ENCODE measurements around the gene CREB3L4. TPM values are rescaled to one million over a fixed set of nuclear protein-coding genes. Genes with fewer than 3 reads are reported as not detected.

Gene CREB3L4, protein sequence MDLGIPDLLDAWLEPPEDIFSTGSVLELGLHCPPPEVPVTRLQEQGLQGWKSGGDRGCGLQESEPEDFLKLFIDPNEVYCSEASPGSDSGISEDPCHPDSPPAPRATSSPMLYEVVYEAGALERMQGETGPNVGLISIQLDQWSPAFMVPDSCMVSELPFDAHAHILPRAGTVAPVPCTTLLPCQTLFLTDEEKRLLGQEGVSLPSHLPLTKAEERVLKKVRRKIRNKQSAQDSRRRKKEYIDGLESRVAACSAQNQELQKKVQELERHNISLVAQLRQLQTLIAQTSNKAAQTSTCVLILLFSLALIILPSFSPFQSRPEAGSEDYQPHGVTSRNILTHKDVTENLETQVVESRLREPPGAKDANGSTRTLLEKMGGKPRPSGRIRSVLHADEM
- 10 to 100 TPM; 22.4 to 44.2 (median 35.9) TPM for polyA plus RNA-seq (ENCODE audit: insufficient read length in 4 of 4)

DNA sequence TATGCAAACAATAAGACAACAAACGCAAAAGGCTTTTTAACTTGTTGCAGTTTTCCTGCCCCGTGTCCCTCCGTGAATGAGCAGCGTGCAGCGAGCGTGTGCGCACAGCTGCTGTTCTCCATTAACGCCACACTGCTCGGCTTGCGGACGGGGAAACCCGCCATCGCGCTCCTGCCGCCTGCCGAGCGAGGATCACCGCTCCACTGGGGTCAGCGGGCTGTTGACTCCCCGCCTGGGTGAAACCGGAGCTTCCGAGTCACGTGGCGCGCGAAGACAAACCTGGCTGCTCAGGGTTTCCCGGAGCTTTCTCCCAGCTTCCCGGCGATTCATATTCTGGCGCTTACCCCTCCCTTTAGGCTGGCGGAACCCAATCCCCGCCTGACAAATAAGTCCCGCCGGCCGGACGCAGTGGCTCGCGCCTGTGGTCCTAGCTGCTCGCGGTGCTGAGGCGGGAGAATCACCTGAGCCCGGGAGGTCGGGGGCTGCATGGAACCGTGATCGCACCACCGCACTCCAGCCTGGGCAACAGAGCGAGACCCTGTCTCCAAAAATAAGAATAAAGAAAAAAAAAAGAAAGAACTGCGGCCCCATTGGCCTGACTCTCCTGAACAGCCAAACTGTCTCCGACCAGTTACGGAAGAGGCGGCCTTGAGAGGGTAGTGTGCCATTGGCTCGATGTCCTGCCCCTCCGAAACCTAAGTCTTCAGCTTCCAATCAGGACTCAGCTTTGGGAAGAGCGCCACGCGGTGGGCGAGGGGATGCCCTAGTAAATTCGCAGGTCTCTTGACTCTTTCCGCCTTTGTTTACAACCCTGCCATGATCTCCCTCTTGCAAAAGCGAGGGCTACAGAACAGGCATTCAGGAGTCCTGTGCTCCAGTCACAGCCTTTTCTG lies at the start of gene CREB3L4:
Gene CREB3L4 (plus strand): TSS at position 796 of the 893 bp plus-strand sequence. CDS start 624 bp downstream, outside the sequence.
- peak; percentile 92 to 97 (median 93) for DNase-seq (ENCODE audit: low read depth in 4 of 4, low spot score in 3 of 4)

- peak in 1 of 4 donors; percentile 1 for DNase-seq (ENCODE audit: low read depth in 4 of 4, low spot score in 3 of 4)
Measured at GRCh38 chr1:153919876-153920852, 47.5 kb upstream of the CREB3L4 start.

DNA sequence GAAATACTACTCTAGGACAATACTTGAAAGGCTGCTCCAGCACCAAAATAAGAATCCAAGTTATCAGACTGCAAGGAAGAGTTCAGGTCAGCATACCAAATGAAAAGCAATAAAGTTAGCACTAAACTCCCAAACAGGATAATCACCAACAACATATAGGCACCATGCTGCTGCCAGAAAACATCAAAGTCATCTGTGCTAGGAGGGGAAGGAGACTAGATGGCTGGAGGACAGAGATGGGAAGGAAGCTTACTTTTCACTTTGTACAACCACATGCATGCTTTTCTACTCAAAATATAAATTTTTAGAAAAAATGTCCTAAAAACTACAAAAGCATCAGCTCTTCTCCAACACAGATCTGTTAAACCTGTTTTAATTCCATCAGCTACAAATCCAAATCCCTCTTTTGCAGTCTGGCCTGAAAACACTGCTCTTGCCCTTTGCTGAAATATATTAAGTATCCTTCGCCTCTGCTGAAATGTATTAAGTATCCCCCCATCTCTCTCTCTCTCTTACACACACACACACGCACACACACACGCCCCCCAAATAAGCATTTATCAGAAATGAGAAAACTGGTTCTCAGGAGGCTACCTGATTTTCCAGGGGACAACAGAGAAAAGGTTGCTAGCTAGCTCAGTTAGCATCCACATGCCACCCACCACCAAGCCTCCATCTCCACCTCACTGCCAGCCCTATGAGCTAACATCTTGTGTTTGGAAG lies 46.5 kb upstream of the CREB3L4 start:
- no peak for DNase-seq (ENCODE audit: low read depth in 4 of 4, low spot score in 3 of 4)

- peak in 1 of 4 donors; percentile 2 for DNase-seq (ENCODE audit: low read depth in 4 of 4, low spot score in 3 of 4)
Measured at GRCh38 chr1:153921803-153922075, 46.0 kb upstream of the CREB3L4 start.

DNA sequence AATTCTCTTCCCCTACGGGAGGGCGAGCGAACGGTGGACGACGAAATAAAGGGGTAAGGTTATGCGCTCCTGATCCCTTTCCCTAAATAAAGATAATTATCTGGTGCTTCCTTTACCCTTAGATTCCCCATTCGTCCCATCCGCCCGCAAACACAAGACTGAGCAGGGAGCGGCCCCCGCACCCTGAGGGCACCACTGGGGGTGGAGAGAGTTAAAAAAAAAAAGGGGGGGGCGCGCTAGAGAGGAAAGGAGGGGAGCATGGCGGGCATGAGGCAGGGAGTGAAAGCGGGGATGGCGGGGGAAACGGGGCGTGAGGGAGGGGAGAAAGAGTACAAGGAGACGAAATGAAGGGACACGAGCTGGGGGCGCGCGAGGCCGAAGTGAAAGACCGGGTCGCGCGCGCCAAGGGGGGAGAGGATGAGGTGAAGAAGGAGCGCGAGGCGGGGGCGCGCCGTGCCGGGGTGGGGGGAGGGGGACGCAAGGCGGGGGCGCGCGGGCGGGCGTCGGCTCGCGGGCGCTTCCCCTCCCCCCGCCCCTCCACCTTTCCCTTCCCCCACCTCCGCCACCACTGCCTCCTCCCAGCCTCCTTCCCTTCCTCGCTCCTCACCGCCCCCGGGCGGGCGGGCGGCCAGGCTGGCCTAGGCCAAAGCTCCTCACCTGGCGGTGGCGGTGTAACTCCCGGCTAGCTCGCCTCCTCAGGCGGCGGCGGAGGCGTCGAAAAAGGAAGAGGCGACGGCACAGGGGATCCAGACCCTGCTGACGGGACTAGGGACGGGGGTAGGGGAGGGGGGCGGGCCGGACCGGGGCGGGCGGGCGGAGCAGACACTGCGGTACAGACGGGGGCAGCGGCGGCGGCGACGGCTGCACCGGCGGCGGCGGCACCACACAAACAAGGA lies 45.4 kb upstream of the CREB3L4 start:
- peak in 2 of 4 donors; percentile 16 to 33 for DNase-seq (ENCODE audit: low read depth in 4 of 4, low spot score in 3 of 4)

DNA sequence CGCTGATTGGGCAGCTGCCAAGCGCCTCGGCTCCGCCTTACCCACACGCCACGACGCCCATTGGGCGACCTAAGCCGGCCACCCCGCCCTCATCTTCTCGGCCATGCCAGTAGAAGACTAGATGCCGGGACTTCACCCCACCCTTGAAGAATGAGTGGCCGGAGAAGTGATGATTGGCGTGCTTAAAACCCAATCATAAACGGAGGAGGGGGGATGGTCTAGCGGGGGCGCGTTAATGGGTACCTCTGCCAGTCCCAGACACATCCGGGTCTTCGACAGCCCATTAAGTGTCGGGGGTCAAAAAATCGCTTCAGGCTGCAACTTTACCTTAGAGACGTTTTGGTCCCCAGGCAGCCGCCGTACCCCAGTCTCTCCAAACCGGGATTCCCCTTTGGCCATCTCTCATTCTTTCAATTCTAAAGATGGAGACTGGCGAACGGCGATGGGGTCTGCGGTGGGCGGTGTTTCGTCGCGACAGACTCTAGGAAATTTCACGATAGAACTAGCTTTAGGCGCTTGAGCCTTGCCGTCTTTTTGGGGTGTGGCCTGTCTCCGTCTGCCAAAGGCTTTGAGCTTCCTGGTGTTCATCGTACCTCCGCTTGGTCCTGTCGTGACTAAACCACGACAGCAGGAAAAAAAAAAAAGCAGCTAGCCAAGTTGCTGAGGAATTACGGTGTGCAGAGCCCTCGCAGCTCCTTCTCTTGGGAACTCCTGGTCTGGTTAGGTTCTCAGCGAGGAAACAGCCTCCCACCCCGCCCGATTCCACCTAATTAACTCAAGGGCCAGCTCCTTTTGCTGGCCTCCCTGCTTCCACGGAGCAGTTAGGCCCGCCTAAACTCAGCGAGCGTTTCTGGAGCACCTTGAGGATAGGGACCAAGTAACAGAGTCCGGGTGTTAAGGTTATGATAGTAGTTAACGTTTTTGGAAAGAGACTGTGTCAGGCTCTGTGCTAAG lies 44.5 kb upstream of the CREB3L4 start, which contains the start of gene GATAD2B:
Gene GATAD2B (minus strand): TSS at position 1 of the 954 bp plus-strand sequence. CDS start 94,625 bp downstream, outside the sequence.
- peak; percentile 98 to 100 (median 100) for DNase-seq (ENCODE audit: low read depth in 4 of 4, low spot score in 3 of 4)

DNA sequence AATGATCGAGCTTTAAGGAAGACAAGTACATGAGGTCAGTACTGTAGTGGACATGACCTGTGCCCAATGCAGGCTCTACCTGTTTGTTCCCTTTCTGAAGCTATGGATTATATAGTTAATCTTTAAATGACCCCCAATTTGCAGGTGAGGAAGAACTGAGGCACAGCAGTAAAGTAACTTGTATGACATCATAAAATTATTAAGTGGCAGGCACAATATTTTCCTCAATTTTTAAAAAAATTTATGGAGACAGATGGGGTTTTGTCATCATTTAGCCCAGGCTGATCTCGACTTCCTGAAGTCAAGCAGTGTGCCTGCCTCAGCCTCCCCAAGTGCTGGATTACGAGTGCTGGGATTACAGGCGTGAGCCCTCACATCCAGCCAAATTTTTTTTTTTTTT lies 41.3 kb upstream of the CREB3L4 start:
- DNase-seq (ENCODE audit: low read depth in 4 of 4, low spot score in 3 of 4) = no peak

- DNase-seq (ENCODE audit: low read depth in 4 of 4, low spot score in 3 of 4) = no peak
Measured at GRCh38 chr1:153928245-153928644, 39.5 kb upstream of the CREB3L4 start.

GRCh38 chr1:153928791-153929341 lies 38.8 kb upstream of the CREB3L4 start:
- DNase-seq (ENCODE audit: low read depth in 4 of 4, low spot score in 3 of 4) = no peak

DNA sequence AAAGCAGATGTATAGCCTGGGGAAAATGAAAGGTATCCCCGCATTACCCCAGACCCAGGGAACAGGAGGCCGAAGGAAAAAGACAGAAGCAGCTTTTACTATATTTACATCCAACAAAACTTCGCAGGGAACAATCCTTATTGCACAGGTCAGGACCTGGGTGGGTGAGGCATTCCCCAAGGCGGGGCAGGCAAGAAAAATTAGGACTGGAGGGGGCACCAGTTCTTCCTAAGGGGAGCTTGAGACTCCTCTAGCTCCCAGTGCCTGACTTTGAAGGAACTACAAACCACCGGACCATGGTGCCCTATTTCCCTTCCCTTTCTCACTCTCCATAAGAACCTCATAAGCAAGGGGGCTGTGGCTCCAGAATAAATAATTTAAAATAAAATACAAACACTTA lies 38.3 kb upstream of the CREB3L4 start:
- no peak for DNase-seq (ENCODE audit: low read depth in 4 of 4, low spot score in 3 of 4)

DNA sequence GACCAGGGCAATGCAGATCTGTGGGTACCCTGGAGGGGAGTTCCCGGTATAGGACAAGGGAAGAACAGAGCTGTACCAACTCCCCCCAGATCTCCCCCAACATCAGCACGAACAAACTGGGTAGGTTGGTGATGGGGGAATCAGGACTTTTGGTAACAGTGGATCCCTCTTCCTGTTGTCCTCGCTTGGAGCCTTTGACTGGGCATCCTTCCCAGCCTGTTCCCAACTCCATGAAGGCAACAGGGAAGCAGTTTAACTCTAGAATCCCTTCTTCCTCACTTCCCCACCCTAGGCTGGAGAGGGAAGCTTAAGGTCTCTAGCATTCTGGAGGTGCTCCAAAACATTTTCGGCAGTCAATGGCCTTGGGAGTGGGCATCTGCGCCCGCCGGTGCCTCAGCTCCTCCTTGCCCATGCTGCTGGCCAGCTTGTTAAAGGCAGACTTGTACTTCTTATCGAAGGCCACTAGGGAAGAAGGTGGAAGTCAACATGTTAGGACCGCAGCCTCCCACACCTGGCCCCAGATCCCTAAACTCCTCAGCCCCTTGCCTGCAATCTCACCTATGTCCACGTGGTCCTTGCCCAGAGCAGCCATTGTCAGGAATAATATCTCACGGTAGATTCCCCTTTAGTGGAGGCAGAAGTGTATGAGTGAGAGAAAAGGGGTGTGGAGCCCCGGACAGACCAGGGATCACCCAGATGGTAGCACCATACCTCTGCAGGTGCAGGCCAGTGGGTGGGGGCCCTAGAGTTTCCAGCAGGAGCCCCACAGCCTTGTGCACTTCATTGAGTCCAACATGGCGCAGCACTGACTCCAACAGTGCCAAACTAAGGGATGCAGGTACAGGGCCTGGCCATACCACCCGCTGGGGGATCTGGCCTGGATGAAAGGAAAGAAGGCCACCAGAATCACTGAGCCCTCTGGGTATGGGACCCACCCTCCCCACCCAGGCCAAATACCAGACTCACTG lies 37.4 kb upstream of the CREB3L4 start:
- DNase-seq (ENCODE audit: low read depth in 4 of 4, low spot score in 3 of 4) = no peak

- DNase-seq (ENCODE audit: low read depth in 4 of 4, low spot score in 3 of 4) = no peak
Measured at GRCh38 chr1:153932156-153933131, 35.3 kb upstream of the CREB3L4 start.

- no peak for DNase-seq (ENCODE audit: low read depth in 4 of 4, low spot score in 3 of 4)
Measured at GRCh38 chr1:153933430-153933829, 34.3 kb upstream of the CREB3L4 start.

DNA sequence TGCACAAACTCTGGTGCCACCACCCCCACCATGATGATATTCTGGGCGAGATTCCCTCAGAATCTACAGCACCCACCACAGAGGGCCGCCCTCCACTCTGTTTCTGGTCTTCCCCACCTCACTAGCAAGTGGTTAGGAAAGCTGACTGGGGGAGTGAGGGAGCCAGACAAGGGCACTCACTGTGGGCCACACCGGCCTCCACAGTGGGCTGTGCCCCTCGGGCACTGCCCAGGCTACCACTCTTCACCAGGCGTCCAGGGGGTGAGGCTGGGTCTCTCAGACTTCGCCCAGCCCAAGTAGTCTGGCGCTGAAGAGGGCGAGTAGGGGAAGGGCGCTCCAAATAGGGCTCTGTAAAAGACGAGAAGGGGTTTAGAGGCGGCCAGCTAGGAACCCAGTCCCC lies 33.7 kb upstream of the CREB3L4 start:
- DNase-seq (ENCODE audit: low read depth in 4 of 4, low spot score in 3 of 4) = no peak

GRCh38 chr1:153934746-153935145 lies 33.0 kb upstream of the CREB3L4 start:
- DNase-seq (ENCODE audit: low read depth in 4 of 4, low spot score in 3 of 4) = no peak

Measured in left renal pelvis (tissue), 4 donors.